ENCODE results near the gene KRTAP5-7. TPM values are rescaled to one million over a fixed set of nuclear protein-coding genes. Genes with fewer than 3 reads are reported as not detected.

Gene KRTAP5-7
- total and polyA plus RNA-seq, 2 of the 8 experiments (the other 6 are each of a cell fraction or from before 2014, with no cell fraction given), result not detected

- no peak overlapping the region for H4K5ac ChIP-seq (ENCODE audit: insufficient read length, low read depth, low read length)
- H3K18ac ChIP-seq (ENCODE audit: extremely low read depth, low read length), result no peak overlapping the region; the same call in 1 of the 2 replicates
- H3K27me3 ChIP-seq (replicated peaks in 1 of 4; ENCODE audit: control insufficient read depth in 3 of 4, extremely low read depth in 1 of 4, insufficient read depth in 3 of 4, low read length in 3 of 4), result peaks cover 0 to 2% (median 0%) of the 10 kb centered on the region in 4 experiments; a peak in 2 of 7 replicates
- no peak overlapping the region for H3K27ac ChIP-seq (ENCODE audit: low read depth, low read length)
- no peak overlapping the region for H2AFZ ChIP-seq (ENCODE audit: low read length)
- no peak overlapping the region; the same call in 1 of the 2 replicates for H2BK20ac ChIP-seq (ENCODE audit: low read length)
- 0 out of 2 replicates have a peak overlapping the region, but pooled peaks have one; percentile 46 for H2AK5ac ChIP-seq (ENCODE audit: low read depth, low read length)
- peaks cover 0 to 8% (median 3%) of the 10 kb centered on the region in 4 experiments; a peak in 5 of 7 replicates for H3K4me1 ChIP-seq (replicated peaks in 1 of 4; ENCODE audit: control insufficient read depth in 3 of 4, insufficient read depth in 4 of 4, low read length in 3 of 4)
- peaks cover 3% of the 10 kb centered on the region; the same call in 1 of the 2 replicates for H3K23me2 ChIP-seq (ENCODE audit: low read depth, low read length)
- POLR2A ChIA-PET (ENCODE audit: partially characterized antibody), result no interaction called here
- no peak for DNase-seq (ENCODE audit: low read depth in 1 of 2, low spot score in 2 of 2)
- H3K9me3 ChIP-seq (ENCODE audit: insufficient read depth in 2 of 2, low read depth in 1 of 2, low read length in 1 of 2), result no peaks in the 10 kb centered on the region
- H4K8ac ChIP-seq (ENCODE audit: extremely low read depth, insufficient read depth, low read length), result no peak overlapping the region
- no peak overlapping the region for H3K4ac ChIP-seq (replicated peaks; ENCODE audit: insufficient read length, low read depth, low read length)
- peak overlapping the region; percentile 46; the same call in 1 of the 2 replicates for H2BK15ac ChIP-seq (ENCODE audit: low read length)
- H3K4me2 ChIP-seq (ENCODE audit: insufficient read depth in 1 of 2, low read depth in 2 of 2, low read length in 2 of 2), result no peak overlapping the region
- 85% methylated on average over 10 of the region's 10 CpGs; no CpG with 5 or more reads in 1 of the 2 experiments for WGBS, 2 experiments (ENCODE audit: extremely low coverage in 1 of 2, insufficient coverage in 1 of 2, insufficient read length in 1 of 2, insufficient replicate concordance in 2 of 2, low coverage in 1 of 2, low lambda C conversion rate in 2 of 2, missing lambda C conversion rate in 1 of 2)
- H3K36me3 ChIP-seq (ENCODE audit: control insufficient read depth in 2 of 4, insufficient read depth in 4 of 4, low read length in 3 of 4), result no peaks in the 10 kb centered on the region
- CTCF ChIA-PET (ENCODE audit: partially characterized antibody), result interaction anchor here (0.6 to 2.6 kb wide), 2 partner anchors 13 to 14 kb away, joined by 3 to 6 read pairs; no protein-coding TSS in a partner anchor
- H3K9ac ChIP-seq (replicated peaks in 1 of 4; ENCODE audit: extremely low read depth in 1 of 4, low read depth in 3 of 4, low read length in 3 of 4), result no peak overlapping the region
- no peaks in the 10 kb centered on the region for H3K79me2 ChIP-seq (ENCODE audit: control insufficient read depth in 1 of 2, insufficient read depth in 2 of 2, low read length in 2 of 2)
- FAIRE-seq, result no peak
- H3K14ac ChIP-seq (ENCODE audit: insufficient read length), result no peak overlapping the region
- H2BK120ac ChIP-seq (replicated peaks; ENCODE audit: low read depth, low read length), result no peak overlapping the region
- H4K20me1 ChIP-seq (replicated peaks in 1 of 2; ENCODE audit: control insufficient read depth in 1 of 2, insufficient read depth in 2 of 2, low read length in 2 of 2), result peaks cover 0 to 4% of the 10 kb centered on the region in 2 experiments
- no peaks in the 10 kb centered on the region for H3K79me1 ChIP-seq (ENCODE audit: low read depth, low read length)
- H3K56ac ChIP-seq (replicated peaks; ENCODE audit: insufficient read length, low read depth, low read length), result no peak overlapping the region
- H3K4me3 ChIP-seq (ENCODE audit: extremely low read depth in 1 of 4, insufficient read depth in 2 of 4, low read depth in 3 of 4, low read length in 4 of 4), result no peak overlapping the region
- H3K23ac ChIP-seq (ENCODE audit: insufficient read length), result no peak overlapping the region
- no peak overlapping the region for H2BK5ac ChIP-seq (ENCODE audit: low read depth, low read length)
- peak overlapping the region; percentile 68; the same call in 1 of the 2 replicates for H2BK12ac ChIP-seq (ENCODE audit: low read depth, low read length)
- no peak overlapping the region for H4K91ac ChIP-seq (replicated peaks; ENCODE audit: insufficient read length, low read length)
- no peak for TF ChIP-seq HDAC2 (IDR thresholded peaks at IDR 0.05; ENCODE audit: borderline replicate concordance in 1 of 2, low read depth in 2 of 2, low read length in 2 of 2)
- no peak for TF ChIP-seq ASH2L (IDR thresholded peaks at IDR 0.05; ENCODE audit: low read length)
- TF ChIP-seq TBP (IDR thresholded peaks at IDR 0.05; ENCODE audit: low read depth, low read length), result no peak
- TF ChIP-seq KDM5A (IDR thresholded peaks at IDR 0.05; ENCODE audit: low read length), result no peak
- no peak for TF ChIP-seq RBBP5 (IDR thresholded peaks at IDR 0.05; ENCODE audit: borderline replicate concordance, low read depth, low read length)
- no peak for TF ChIP-seq KDM4A (IDR thresholded peaks at IDR 0.05; ENCODE audit: low read depth, low read length, severe bottlenecking)
- TF ChIP-seq JUN (IDR thresholded peaks at IDR 0.05; ENCODE audit: low read depth, low read length), result no peak
- no peak for TF ChIP-seq YY1 (IDR thresholded peaks at IDR 0.05; ENCODE audit: low read depth, low read length)
- TF ChIP-seq EGR1 (IDR thresholded peaks at IDR 0.05; ENCODE audit: borderline replicate concordance, low read depth, low read length), result no peak
- no peak for TF ChIP-seq TCF12 (IDR thresholded peaks at IDR 0.05; ENCODE audit: low read depth, low read length)
- TF ChIP-seq CBX5 (IDR thresholded peaks at IDR 0.05; ENCODE audit: low read depth, low read length), result no peak
- no peak for TF ChIP-seq BRCA1 (IDR thresholded peaks at IDR 0.05; ENCODE audit: low read depth, low read length)
- no peak for TF ChIP-seq MAFK (IDR thresholded peaks at IDR 0.05; ENCODE audit: low read depth, low read length)
- no peak for TF ChIP-seq EZH2 (IDR thresholded peaks at IDR 0.05; ENCODE audit: low read depth, low read length, severe bottlenecking)
These were observed 39.1 kb downstream of the KRTAP5-7 start for GRCh38 chr11:71566081-71566620.
